SU-DHL-6 (cell line): ENCODE results near the gene GZMB.

Source experiments
- EZH2phosphoT487 ChIP-seq: fragments of 200-600 bp; sonication (generic), shearing (Covaris generic); conservative IDR thresholded peaks from 2 replicates; pipeline ENCODE4 v1.6.1; 2018; ENCODE audit warnings: mild to moderate bottlenecking, antibody characterized with exemption, low read length, moderate library complexity, mixed read lengths
- TF ChIP-seq, protein P1 (sequence below): fragments of 200-600 bp; sonication (generic); IDR thresholded peaks from one replicate; pipeline ENCODE4 v1.5.1; 2017; ENCODE audit warnings: antibody characterized with exemption, mild to moderate bottlenecking, low read length, moderate library complexity; ENCODE audit not compliant: insufficient read depth, poor library complexity, severe bottlenecking

GRCh38 chr14:24634158-24634557 is at the start of gene GZMB:
- TF ChIP-seq, protein P1, sequence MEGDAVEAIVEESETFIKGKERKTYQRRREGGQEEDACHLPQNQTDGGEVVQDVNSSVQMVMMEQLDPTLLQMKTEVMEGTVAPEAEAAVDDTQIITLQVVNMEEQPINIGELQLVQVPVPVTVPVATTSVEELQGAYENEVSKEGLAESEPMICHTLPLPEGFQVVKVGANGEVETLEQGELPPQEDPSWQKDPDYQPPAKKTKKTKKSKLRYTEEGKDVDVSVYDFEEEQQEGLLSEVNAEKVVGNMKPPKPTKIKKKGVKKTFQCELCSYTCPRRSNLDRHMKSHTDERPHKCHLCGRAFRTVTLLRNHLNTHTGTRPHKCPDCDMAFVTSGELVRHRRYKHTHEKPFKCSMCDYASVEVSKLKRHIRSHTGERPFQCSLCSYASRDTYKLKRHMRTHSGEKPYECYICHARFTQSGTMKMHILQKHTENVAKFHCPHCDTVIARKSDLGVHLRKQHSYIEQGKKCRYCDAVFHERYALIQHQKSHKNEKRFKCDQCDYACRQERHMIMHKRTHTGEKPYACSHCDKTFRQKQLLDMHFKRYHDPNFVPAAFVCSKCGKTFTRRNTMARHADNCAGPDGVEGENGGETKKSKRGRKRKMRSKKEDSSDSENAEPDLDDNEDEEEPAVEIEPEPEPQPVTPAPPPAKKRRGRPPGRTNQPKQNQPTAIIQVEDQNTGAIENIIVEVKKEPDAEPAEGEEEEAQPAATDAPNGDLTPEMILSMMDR = no peak
- no peak for TF ChIP-seq EZH2phosphoT487
